ENCODE measurements around the gene MCAM.

Gene MCAM

GRCh38 chr11:119361941-119362725 lies 45.2 kb upstream of the MCAM start:
- Mint-ChIP-seq H3K4me1 (peaks cover 68% of the 10 kb centered on the region), H3K27me3 (ENCODE audit: low read depth, poor library complexity) (peaks cover 61% of the 10 kb centered on the region), H3K36me3 (ENCODE audit: low read depth) (peaks cover 19% of the 10 kb centered on the region), H3K27ac (no peak overlapping the region), H3K4me3 (peak overlapping the region; percentile 55), H3K9me3 (peaks cover 3% of the 10 kb centered on the region)
- no peak for DNase-seq
- TF ChIP-seq CTCF (IDR thresholded peaks at IDR 0.05) = no peak

DNA sequence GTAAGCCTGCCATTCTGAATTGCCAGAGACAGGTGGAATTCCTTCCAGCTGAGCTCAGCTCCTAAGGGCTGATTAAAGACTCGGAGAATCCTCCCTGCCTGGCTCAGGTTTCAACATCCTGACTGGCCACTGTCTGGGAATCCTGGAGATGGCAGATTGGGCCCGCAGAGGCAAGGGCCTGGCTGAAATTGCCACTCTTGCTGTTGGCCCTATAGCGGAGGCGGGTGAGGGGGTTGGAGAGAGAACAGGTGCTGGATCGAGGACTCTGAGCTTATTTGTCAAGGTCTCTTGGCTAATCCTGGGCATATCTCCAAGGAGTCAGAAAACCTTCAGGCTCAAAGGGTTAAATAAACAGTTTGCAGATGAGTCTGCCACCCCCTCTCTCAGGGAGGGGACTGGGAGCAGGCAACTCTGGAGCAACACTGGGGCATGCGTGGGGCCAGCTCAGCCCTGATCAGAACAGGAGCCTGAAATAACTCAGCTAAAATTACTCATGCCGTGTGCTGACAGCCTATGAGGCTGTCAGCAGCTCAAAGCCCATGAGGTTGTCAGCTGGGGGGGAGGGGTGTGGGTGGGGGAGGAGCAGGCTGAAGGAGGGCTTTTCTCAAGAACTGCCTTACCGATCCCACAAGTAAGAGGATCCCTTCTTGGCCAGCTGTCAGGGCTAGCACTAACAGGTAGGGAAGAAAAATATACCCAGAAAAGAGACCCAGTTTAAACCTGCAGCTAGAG lies 44.3 kb upstream of the MCAM start:
- Mint-ChIP-seq H3K36me3 (ENCODE audit: low read depth) (peaks cover 19% of the 10 kb centered on the region), H3K9me3 (peaks cover 3% of the 10 kb centered on the region), H3K27me3 (ENCODE audit: low read depth, poor library complexity) (peaks cover 59% of the 10 kb centered on the region), H3K4me3 (peak overlapping the region; percentile 59), H3K4me1 (peaks cover 66% of the 10 kb centered on the region), H3K27ac (peak overlapping the region; percentile 94)
- peak; percentile 69 for DNase-seq
- no peak for TF ChIP-seq CTCF (IDR thresholded peaks at IDR 0.05)

GRCh38 chr11:119359365-119360214 lies 42.7 kb upstream of the MCAM start:
- TF ChIP-seq CTCF (IDR thresholded peaks at IDR 0.05) = no peak
- peaks cover 56% of the 10 kb centered on the region for H3K27me3 Mint-ChIP-seq (ENCODE audit: low read depth, poor library complexity)
- DNase-seq = no peak
- peaks cover 64% of the 10 kb centered on the region for H3K4me1 Mint-ChIP-seq
- H3K9me3 Mint-ChIP-seq = peaks cover under 1% of the 10 kb centered on the region
- H3K27ac Mint-ChIP-seq = no peak overlapping the region
- H3K4me3 Mint-ChIP-seq = no peak overlapping the region
- H3K36me3 Mint-ChIP-seq (ENCODE audit: low read depth) = peaks cover 19% of the 10 kb centered on the region

DNA sequence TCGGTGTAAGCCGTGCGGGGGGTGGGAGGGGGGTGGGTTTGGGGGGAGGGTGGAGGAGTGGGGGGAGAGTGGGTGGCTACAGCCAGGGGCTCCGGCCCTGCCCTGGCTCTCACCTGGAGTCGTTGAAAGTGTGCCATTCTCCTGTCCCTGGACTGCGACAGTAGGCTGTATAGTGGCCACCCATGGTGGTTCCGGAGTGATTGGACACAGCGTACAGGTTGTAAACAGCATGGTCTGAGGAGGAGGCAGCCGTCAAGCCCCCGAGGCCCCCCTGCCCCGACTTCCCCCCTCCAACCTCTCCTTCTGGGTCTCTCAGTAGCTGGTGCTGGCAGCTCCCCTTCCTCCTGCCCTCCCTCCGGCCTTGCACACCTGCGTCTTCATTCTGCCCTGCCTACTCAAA lies 40.1 kb upstream of the MCAM start:
- Mint-ChIP-seq H3K4me3 (peak overlapping the region; percentile 71), H3K4me1 (peaks cover 63% of the 10 kb centered on the region), H3K36me3 (ENCODE audit: low read depth) (peaks cover 19% of the 10 kb centered on the region), H3K27me3 (ENCODE audit: low read depth, poor library complexity) (peaks cover 63% of the 10 kb centered on the region), H3K9me3 (no peaks in the 10 kb centered on the region), H3K27ac (no peak overlapping the region)
- no peak for DNase-seq
- TF ChIP-seq CTCF (IDR thresholded peaks at IDR 0.05) = no peak

DNA sequence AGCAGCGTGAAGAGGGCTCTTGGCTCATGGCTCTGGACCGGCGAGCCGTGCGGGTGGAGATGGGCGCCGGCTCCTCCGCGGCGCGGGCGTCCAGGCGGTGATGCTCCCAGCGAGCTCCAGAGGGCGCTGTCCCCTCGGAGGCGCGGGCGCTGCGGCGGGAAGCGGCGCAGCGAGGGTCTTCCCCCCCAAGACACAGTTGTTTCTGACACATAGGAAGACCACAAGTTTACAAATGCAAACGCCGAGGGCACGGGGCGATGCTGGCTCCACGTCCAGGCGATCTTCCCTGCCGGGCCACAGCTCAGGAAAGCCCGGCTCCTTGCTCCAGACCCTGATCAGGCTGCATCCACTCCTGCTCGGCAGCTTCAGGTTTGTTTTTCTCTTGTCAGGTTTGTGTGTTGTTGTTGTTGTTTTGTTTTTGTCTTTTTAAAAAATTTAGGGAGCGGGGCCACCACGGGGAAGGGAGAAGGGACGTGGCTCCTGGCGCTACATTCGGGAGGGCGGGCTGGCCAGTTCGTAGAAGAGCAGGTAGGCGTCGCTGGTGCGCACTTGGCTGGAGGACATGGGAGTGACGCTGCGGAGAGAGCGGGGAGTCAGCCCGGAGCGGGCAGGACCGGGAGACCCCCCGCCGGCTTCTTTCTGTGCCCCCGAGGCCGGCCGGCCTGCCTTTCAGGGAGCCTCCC lies 39.6 kb upstream of the MCAM start:
- Mint-ChIP-seq H3K4me1 (peaks cover 58% of the 10 kb centered on the region), H3K9me3 (no peaks in the 10 kb centered on the region), H3K36me3 (ENCODE audit: low read depth) (peaks cover 19% of the 10 kb centered on the region), H3K27me3 (ENCODE audit: low read depth, poor library complexity) (peaks cover 63% of the 10 kb centered on the region), H3K27ac (no peak overlapping the region), H3K4me3 (peak overlapping the region; percentile 81)
- DNase-seq = peak; percentile 84
- TF ChIP-seq CTCF (IDR thresholded peaks at IDR 0.05) = peak; percentile 97

All from nephron progenitor cell (in vitro differentiated cells).